Effector memory CD8-positive, alpha-beta T cell (primary cell): ENCODE data around the gene GCG.

Experiments
- ATAC-seq: fragments of 150-1000 bp; cut with Tn5 transposase; replicated peaks from 2 replicates; pipeline ENCODE4 v1.10.0; 2021; ENCODE audit warnings: mild to moderate bottlenecking, moderate library complexity
- DNase-seq, 3 experiments: peaks; one replicate each; pipeline ENCODE4 v3.0.0; 2021
- H3K27ac Mint-ChIP-seq, 2 donors: one replicate each; pipeline ENCODE4 v1.8.0; 2022; ENCODE audit warnings: mild to moderate bottlenecking in 2 of 2, mixed read lengths in 2 of 2, moderate library complexity in 2 of 2
- H3K27me3 Mint-ChIP-seq, 2 donors: one replicate each; pipeline ENCODE4 v1.8.0; 2022; ENCODE audit warnings: mixed read lengths in 2 of 2
- H3K36me3 Mint-ChIP-seq: one replicate; pipeline ENCODE4 v1.8.0; 2022; ENCODE audit warnings: mild to moderate bottlenecking, moderate library complexity, mixed read lengths; ENCODE audit not compliant: insufficient read depth
- H3K4me1 Mint-ChIP-seq, 2 donors: one replicate each; pipeline ENCODE4 v1.8.0; 2022; ENCODE audit warnings: low read depth in 2 of 2, mixed read lengths in 2 of 2
- H3K4me3 Mint-ChIP-seq, 2 donors: one replicate each; pipeline ENCODE4 v1.8.0; 2022; ENCODE audit warnings: mild to moderate bottlenecking in 2 of 2, mixed read lengths in 2 of 2, moderate library complexity in 2 of 2
- H3K9me3 Mint-ChIP-seq, 2 donors: one replicate each; pipeline ENCODE4 v1.8.0; 2022; ENCODE audit warnings: mixed read lengths in 2 of 2

GCG gene

DNA sequence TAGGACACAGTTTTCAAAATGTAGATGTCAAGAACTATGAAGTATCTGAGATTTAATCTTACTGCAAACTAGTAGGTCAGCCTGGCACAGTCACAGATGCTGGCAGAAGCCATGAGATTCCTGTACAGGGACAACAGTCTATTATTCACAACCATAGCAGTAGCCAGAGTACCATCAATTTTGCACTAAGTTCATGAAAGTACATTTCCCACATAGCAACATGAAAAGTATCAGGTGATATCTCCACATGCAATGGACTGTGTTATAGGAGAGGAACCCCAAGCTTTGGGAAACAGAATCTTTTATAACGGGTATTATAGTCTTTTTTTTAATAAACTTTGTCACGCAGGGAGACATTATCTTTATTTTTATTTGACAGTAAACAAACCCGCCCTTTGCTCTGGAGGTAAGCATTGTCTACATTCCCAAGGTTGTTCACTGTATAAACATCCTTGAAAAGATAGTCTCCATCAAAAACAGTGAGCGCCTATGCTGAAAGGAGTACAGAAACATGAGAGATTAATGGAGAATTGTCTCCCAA, 44.6 kb downstream of the GCG start:
- Mint-ChIP-seq H3K9me3 (no peaks in the 10 kb centered on the region), H3K4me1 (peaks cover 0 to 6% of the 10 kb centered on the region in 2 donors), H3K4me3 (no peak overlapping the region), H3K27ac (no peak overlapping the region), H3K36me3 (no peaks in the 10 kb centered on the region), H3K27me3 (peaks cover 0 to 8% of the 10 kb centered on the region in 2 donors)
- DNase-seq (no peak), ATAC-seq (no peak)

- peaks cover 4 to 8% of the 10 kb centered on the region in 2 donors for H3K27me3 Mint-ChIP-seq
These were observed 45.3 kb downstream of the GCG start for GRCh38 chr2:162106746-162107145.

DNA sequence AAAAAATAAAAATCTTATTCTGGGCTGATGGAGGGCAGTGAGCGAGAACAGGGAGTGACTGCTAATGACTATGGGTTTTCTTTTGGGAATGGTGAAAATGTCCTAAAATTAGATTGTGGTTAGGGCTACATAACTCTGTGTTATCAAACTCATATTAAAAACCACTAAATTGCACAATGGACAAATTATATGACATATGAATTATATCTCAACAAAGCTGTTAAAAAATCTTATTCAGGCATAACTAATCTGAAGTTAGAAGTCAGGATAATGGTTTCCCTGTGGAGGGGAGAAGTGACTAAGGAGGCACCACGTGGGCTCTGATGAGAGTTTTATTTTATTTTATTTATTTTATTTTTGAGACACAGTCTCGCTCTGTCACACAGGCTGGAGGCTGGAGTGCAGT, 45.9 kb downstream of the GCG start:
- H3K4me1 Mint-ChIP-seq = peaks cover 0 to 6% of the 10 kb centered on the region in 2 donors
- H3K36me3 Mint-ChIP-seq = no peaks in the 10 kb centered on the region
- H3K4me3 Mint-ChIP-seq = no peak overlapping the region
- peaks cover 5 to 8% of the 10 kb centered on the region in 2 donors for H3K27me3 Mint-ChIP-seq
- H3K9me3 Mint-ChIP-seq = no peaks in the 10 kb centered on the region
- DNase-seq = no peak
- no peak overlapping the region for H3K27ac Mint-ChIP-seq
- ATAC-seq = no peak

More at GRCh38 chr2:162106746-162107145, 45.3 kb downstream of the GCG start:
- ATAC-seq = no peak
- peaks cover 0 to 6% of the 10 kb centered on the region in 2 donors for H3K4me1 Mint-ChIP-seq
- H3K4me3 Mint-ChIP-seq = no peak overlapping the region
- H3K36me3 Mint-ChIP-seq = no peaks in the 10 kb centered on the region
- no peak for DNase-seq
- H3K27ac Mint-ChIP-seq = no peak overlapping the region
- no peaks in the 10 kb centered on the region for H3K9me3 Mint-ChIP-seq

DNA sequence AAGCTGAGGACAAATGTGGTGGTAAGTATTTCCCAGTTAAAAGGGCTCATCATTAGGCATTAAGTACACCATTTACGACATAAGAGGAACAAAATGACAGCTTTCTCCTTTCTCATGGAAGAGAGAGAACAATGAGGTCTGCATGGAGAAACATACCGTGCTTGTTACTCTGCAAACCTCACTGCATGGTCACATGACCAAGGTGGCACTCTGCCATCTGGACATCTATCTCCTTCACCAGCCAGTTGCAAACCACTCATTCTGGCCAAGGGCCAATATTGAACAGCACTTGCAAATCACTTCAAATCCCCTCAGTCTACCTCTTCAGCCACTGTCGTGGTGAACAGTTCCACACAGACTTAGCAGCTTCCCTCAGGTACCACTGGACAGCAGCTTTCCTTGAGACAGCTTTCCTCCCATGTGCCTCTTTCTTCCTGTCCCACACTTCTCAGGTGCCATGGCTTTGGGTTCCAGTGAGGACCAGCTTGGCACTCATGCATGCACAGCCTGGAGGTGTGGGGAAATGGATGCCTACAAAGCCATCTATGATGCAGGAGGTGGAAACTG, 48.5 kb downstream of the GCG start:
- H3K4me3 Mint-ChIP-seq = no peak overlapping the region
- no peaks in the 10 kb centered on the region for H3K9me3 Mint-ChIP-seq
- H3K27me3 Mint-ChIP-seq = peaks cover 5 to 8% of the 10 kb centered on the region in 2 donors
- DNase-seq (no peak), ATAC-seq (no peak)
- no peaks in the 10 kb centered on the region for H3K36me3 Mint-ChIP-seq
- H3K4me1 Mint-ChIP-seq = peaks cover 0 to 6% of the 10 kb centered on the region in 2 donors
- H3K27ac Mint-ChIP-seq = no peak overlapping the region

DNA sequence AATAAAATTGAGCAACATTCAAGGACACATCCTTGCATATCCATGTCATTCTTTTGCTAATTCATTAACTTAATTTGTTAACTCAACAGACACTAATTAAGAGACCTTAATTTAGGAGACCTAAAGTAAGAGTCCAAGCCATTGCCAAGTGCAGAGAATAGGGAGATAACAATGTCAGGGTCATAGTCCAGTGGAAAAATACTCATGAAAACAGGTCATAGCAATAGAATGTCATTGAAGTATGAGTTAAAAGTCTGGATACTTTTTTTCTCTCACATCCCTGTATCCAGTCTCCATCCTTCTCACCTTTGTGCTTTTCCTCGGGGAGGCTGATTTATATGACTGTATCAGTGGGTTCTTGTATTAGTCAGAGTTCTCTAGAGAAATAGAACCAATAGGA, 51.5 kb downstream of the GCG start:
- H3K4me1 Mint-ChIP-seq = no peaks in the 10 kb centered on the region
- no peaks in the 10 kb centered on the region for H3K9me3 Mint-ChIP-seq
- DNase-seq = no peak
- no peaks in the 10 kb centered on the region for H3K36me3 Mint-ChIP-seq
- no peak overlapping the region for H3K27ac Mint-ChIP-seq
- H3K4me3 Mint-ChIP-seq = no peak overlapping the region
- ATAC-seq = no peak
- peaks cover 8 to 13% of the 10 kb centered on the region in 2 donors for H3K27me3 Mint-ChIP-seq

DNA sequence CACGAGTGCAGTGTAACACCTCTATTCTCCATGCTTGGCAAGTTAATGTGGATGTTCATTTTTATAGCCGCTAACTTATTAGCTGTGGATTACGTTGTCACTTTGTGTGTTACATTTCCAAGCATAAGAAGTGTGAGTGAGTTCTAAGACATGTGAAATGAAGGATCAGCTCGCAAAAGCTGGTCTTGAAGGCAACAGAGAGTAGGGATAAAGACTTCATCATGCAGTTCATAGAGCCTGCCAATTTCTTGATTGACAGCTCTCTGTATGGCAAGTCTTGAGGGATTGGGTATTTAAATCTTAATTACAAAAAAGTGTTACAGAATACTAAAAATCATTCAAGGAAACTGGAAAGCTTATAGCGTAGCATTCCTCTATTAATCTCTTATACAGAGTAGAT, 52.2 kb downstream of the GCG start:
- H3K4me3 Mint-ChIP-seq = no peak overlapping the region

More for the DNA sequence above, 52.2 kb downstream of the GCG start:
- H3K27ac Mint-ChIP-seq = no peak overlapping the region
- DNase-seq = no peak
- H3K36me3 Mint-ChIP-seq = no peaks in the 10 kb centered on the region
- no peak for ATAC-seq
- H3K9me3 Mint-ChIP-seq = no peaks in the 10 kb centered on the region
- no peaks in the 10 kb centered on the region for H3K4me1 Mint-ChIP-seq
- peaks cover 8 to 13% of the 10 kb centered on the region in 2 donors for H3K27me3 Mint-ChIP-seq
